ENCODE results near the gene CYS1.

DNA sequence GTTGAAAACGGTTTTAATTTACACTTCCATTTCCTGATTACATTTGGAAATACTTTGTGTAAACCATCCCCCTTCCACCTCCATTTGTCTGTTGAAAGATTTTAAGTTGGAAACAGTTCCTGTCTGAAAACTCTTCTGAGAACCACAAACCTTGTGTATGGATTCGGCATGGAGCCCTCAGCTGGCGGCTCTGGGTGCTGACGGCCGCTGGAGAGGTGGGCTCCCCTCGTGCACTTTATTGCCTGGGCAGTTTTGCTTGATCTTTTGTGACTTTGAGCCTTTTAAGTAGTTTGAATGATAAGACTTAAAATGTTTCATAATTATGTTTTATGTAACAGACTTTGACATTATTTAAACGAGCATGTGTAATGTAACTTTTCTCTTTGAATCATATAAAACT is 25.8 kb downstream of the CYS1 start:
- TF ChIP-seq, protein P1, sequence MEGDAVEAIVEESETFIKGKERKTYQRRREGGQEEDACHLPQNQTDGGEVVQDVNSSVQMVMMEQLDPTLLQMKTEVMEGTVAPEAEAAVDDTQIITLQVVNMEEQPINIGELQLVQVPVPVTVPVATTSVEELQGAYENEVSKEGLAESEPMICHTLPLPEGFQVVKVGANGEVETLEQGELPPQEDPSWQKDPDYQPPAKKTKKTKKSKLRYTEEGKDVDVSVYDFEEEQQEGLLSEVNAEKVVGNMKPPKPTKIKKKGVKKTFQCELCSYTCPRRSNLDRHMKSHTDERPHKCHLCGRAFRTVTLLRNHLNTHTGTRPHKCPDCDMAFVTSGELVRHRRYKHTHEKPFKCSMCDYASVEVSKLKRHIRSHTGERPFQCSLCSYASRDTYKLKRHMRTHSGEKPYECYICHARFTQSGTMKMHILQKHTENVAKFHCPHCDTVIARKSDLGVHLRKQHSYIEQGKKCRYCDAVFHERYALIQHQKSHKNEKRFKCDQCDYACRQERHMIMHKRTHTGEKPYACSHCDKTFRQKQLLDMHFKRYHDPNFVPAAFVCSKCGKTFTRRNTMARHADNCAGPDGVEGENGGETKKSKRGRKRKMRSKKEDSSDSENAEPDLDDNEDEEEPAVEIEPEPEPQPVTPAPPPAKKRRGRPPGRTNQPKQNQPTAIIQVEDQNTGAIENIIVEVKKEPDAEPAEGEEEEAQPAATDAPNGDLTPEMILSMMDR (IDR thresholded peaks at IDR 0.05; ENCODE audit: insufficient read depth, low read length, poor library complexity, severe bottlenecking), result no peak
- no peak for TF ChIP-seq EZH2phosphoT487 (conservative IDR thresholded peaks at IDR 0.05; ENCODE audit: low read length)
